ENCODE results near the gene GNAI3. TPM values are rescaled to one million over a fixed set of nuclear protein-coding genes. Genes with fewer than 3 reads are reported as not detected.

Gene GNAI3
- total RNA-seq, 1 donor from 2014 or later: 2.8 TPM

DNA sequence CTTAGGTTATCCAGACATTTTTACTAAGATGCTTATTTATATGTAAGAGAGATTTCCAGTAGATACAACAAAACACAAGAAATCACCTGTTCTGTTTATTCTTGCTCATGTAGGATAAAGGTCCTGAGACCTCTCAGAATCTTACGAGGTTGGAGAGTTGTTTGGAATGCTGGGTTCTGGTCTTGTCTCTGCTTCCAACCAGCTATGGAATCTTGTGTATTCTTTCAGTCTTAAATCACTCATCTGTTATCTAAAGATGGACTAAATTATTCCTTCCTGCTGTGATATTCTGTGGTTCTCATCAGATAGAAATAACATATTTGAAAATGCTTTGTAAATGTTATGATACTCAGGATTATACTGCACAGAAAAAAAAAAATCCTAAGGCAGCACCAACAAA lies 49.7 kb downstream of the GNAI3 start:
- intact Hi-C loops (cut with DNase I): no loop called here
- Histone ChIP-seq H3K4me1 (no peaks in the 10 kb centered on the region), H3K27me3 (no peaks in the 10 kb centered on the region), H3K27ac (no peak overlapping the region), H3K4me3 (no peak overlapping the region), H3K9me3 (no peaks in the 10 kb centered on the region), H3K36me3 (peaks cover 18 to 30% of the 10 kb centered on the region in 2 donors)
- no peak for DNase-seq (ENCODE audit: low spot score in 2 of 2)
- TF ChIP-seq, protein P1, sequence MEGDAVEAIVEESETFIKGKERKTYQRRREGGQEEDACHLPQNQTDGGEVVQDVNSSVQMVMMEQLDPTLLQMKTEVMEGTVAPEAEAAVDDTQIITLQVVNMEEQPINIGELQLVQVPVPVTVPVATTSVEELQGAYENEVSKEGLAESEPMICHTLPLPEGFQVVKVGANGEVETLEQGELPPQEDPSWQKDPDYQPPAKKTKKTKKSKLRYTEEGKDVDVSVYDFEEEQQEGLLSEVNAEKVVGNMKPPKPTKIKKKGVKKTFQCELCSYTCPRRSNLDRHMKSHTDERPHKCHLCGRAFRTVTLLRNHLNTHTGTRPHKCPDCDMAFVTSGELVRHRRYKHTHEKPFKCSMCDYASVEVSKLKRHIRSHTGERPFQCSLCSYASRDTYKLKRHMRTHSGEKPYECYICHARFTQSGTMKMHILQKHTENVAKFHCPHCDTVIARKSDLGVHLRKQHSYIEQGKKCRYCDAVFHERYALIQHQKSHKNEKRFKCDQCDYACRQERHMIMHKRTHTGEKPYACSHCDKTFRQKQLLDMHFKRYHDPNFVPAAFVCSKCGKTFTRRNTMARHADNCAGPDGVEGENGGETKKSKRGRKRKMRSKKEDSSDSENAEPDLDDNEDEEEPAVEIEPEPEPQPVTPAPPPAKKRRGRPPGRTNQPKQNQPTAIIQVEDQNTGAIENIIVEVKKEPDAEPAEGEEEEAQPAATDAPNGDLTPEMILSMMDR (IDR thresholded peaks at IDR 0.05): no peak

DNA sequence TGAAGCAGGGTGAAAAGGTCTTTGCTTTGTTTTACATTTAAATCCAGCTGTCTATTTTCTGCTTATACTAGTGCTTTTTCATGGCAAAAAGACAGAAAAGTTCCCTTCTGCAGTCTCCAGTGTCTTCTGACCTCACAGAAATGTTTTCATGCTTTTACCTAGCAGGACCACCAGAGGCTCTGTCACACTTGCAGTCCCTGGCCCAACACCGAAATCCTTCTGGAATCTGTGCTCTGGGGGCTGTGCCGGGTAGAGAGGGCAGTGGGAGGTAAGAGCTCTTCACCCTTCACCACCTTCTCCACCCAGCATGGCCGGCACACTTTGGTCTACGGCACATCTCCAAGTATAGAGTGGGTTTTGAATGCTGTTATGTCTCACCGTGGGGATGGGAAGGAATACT lies 50.2 kb downstream of the GNAI3 start:
- Histone ChIP-seq H3K4me1 (no peaks in the 10 kb centered on the region), H3K27me3 (no peaks in the 10 kb centered on the region), H3K27ac (no peak overlapping the region), H3K9me3 (no peaks in the 10 kb centered on the region), H3K4me3 (no peak overlapping the region), H3K36me3 (peaks cover 13 to 27% of the 10 kb centered on the region in 2 donors)
- intact Hi-C loops (cut with DNase I): no loop called here
- DNase-seq (ENCODE audit: low spot score in 2 of 2): no peak
- TF ChIP-seq, protein P1 (IDR thresholded peaks at IDR 0.05): no peak

DNA sequence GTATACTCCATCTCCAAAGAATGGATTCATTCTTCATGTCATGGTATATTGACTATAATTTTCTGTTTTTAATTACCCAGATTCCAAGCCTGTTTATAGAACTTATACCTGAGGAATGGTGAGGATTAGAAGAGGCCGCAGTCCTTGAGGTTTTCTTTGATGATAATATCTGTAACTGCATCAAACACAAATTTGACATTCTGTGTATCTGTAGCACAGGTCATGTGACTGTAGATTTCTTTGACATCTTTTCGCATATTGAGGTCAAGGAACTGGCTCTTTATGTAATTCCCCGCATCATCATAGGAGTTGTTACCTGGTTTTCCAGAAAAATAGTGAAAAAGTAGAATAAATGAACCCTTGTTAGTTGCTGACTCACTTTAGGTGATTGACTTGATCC lies 54.8 kb downstream of the GNAI3 start:
- H3K27ac ChIP-seq: no peak overlapping the region
- DNase-seq (ENCODE audit: low spot score in 2 of 2): no peak
- peaks cover 0 to 5% of the 10 kb centered on the region in 2 donors for H3K36me3 ChIP-seq
- no peaks in the 10 kb centered on the region for H3K27me3 ChIP-seq
- H3K4me3 ChIP-seq: no peak overlapping the region
- TF ChIP-seq, protein P1 (IDR thresholded peaks at IDR 0.05): no peak
- intact Hi-C loops (cut with DNase I): no loop called here
- H3K4me1 ChIP-seq: no peaks in the 10 kb centered on the region
- H3K9me3 ChIP-seq: no peaks in the 10 kb centered on the region

DNA sequence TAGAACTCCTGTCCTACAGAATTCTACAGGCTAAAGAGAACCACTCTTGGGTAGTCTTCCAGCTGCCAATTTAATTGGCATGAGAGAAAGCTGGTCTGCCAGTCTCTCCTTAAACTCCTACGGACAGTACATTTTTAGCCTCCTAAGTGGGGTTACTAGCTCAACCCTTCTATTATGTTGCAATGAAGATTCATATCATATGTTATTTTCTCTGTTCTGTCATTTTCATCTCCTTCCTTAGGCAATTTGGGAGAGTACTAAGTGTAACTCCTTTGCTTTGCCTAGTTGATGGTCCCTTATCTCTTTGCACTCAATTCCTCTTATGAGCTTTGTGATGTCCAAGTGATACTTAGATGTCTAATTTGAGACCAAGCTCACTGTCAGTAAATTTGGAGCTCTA lies 57.0 kb downstream of the GNAI3 start:
- Histone ChIP-seq H3K36me3 (no peaks in the 10 kb centered on the region), H3K9me3 (no peaks in the 10 kb centered on the region), H3K4me1 (no peaks in the 10 kb centered on the region), H3K4me3 (no peak overlapping the region), H3K27me3 (no peaks in the 10 kb centered on the region), H3K27ac (no peak overlapping the region)
- intact Hi-C loops (cut with DNase I): no loop called here
- TF ChIP-seq, protein P1 (IDR thresholded peaks at IDR 0.05): no peak
- no peak for DNase-seq (ENCODE audit: low spot score in 2 of 2)

DNA sequence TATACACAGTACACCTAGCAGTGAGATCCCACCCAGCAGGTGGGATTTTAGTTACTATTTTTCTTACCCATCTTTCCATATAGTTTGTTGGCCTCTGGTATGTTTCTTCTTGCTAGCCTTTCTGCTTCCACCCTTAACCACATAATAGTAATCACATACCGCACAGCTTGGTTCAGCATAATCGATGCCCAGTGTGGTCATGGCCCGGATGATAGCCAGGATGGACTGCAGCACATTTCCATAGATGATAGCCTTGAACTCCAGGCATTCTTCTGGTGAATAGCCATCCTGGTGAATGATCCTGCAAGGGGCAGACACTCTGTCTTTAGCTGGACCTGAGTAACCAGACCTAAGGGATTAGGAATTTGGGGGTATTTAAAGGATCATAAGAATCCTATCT lies 61.5 kb downstream of the GNAI3 start:
- Histone ChIP-seq H3K9me3 (no peaks in the 10 kb centered on the region), H3K4me3 (no peak overlapping the region), H3K36me3 (no peaks in the 10 kb centered on the region), H3K27ac (no peak overlapping the region), H3K4me1 (no peaks in the 10 kb centered on the region), H3K27me3 (no peaks in the 10 kb centered on the region)
- TF ChIP-seq, protein P1 (IDR thresholded peaks at IDR 0.05): no peak
- no peak for DNase-seq (ENCODE audit: low spot score in 2 of 2)
- intact Hi-C loops (cut with DNase I): no loop called here

Data from ascending aorta (tissue), 2 donors.